HG03066 (cell line): Measurements from ENCODE around the gene LST1.
"Not testable (repeated sequence)": the region's sequence is repeated elsewhere in the genome, so short reads cannot be mapped to it uniquely, and the experiment has no call there.

ENCODE experiments used
- ATAC-seq: cut with Tn5 transposase; IDR thresholded peaks from one replicate; pipeline ENCODE4 v1.9.1; 2021; ENCODE audit warnings: low read depth; ENCODE audit not compliant: unreplicated experiment

The LST1 gene

GRCh38 chr6:31580438-31580740 lies 5.7 kb upstream of the LST1 start:
- peak; percentile 6 for ATAC-seq

- peak; percentile 58 for ATAC-seq
These were observed 5.2 kb upstream of the LST1 start for GRCh38 chr6:31580807-31581433.

GRCh38 chr6:31581434-31582229 lies 4.4 kb upstream of the LST1 start:
- ATAC-seq: no peak

- no peak for ATAC-seq
These were observed 3.8 kb upstream of the LST1 start, which contains the start of gene LTB for GRCh38 chr6:31582230-31582643. LTB (minus strand) TSS chr6:31582424; CDS start chr6:31582417, 7 bp downstream.

GRCh38 chr6:31585491-31585890 lies 586 bp upstream of the LST1 start:
- no peak for ATAC-seq

- no peak for ATAC-seq
These were observed 663 bp downstream of the LST1 start for GRCh38 chr6:31586599-31587281.

GRCh38 chr6:31587791-31588777 lies 2.0 kb downstream of the LST1 start:
- no peak for ATAC-seq

- no peak for ATAC-seq
These were observed 3.0 kb downstream of the LST1 start for GRCh38 chr6:31588871-31589650.

- not testable (repeated sequence) for ATAC-seq
These were observed 4.6 kb downstream of the LST1 start for GRCh38 chr6:31590691-31591090.

- ATAC-seq: no peak
These were observed 6.3 kb downstream of the LST1 start for GRCh38 chr6:31592396-31592771.

- ATAC-seq: no peak
These were observed 10.9 kb downstream of the LST1 start for GRCh38 chr6:31597006-31597405.

- ATAC-seq: no peak
These were observed 21.2 kb downstream of the LST1 start for GRCh38 chr6:31607317-31607716.

- ATAC-seq: no peak
These were observed 23.7 kb downstream of the LST1 start for GRCh38 chr6:31609519-31610406.

GRCh38 chr6:31610968-31611367 lies 24.9 kb downstream of the LST1 start:
- ATAC-seq: no peak

- no peak for ATAC-seq
These were observed 28.1 kb downstream of the LST1 start for GRCh38 chr6:31614075-31614619.

GRCh38 chr6:31614684-31615578 lies 28.9 kb downstream of the LST1 start, which contains the start of gene AIF1:
AIF1 (plus strand) TSS chr6:31615234; CDS start chr6:31615330, 96 bp downstream.
- ATAC-seq: no peak

GRCh38 chr6:31615748-31616147 lies 29.7 kb downstream of the LST1 start:
- ATAC-seq: no peak
